Keratinocyte (primary cell): ENCODE results near the gene OR52W1.

ENCODE experiments used
- EZH2 ChIP-seq: IDR thresholded peaks from one replicate; pipeline ENCODE4 v1.6.1; 2012; ENCODE audit warnings: inconsistent platforms, mild to moderate bottlenecking, low read length, moderate library complexity
- TF ChIP-seq, protein P1 (sequence below), 3 experiments: IDR thresholded peaks in 1 of 3; conservative IDR thresholded peaks in 1 of 3; optimal IDR thresholded peaks in 1 of 3; 2 replicates in 2 of 3; 3 replicates in 1 of 3; pipeline versions ENCODE3 to v1.5.1; 2011; ENCODE audit warnings: low read length in 3 of 3, mild to moderate bottlenecking in 3 of 3, moderate library complexity in 2 of 3, control low read depth in 1 of 3, inconsistent platforms in 1 of 3; ENCODE audit not compliant: insufficient read depth in 2 of 3; ENCODE audit errors: extremely low read depth in 1 of 3

DNA sequence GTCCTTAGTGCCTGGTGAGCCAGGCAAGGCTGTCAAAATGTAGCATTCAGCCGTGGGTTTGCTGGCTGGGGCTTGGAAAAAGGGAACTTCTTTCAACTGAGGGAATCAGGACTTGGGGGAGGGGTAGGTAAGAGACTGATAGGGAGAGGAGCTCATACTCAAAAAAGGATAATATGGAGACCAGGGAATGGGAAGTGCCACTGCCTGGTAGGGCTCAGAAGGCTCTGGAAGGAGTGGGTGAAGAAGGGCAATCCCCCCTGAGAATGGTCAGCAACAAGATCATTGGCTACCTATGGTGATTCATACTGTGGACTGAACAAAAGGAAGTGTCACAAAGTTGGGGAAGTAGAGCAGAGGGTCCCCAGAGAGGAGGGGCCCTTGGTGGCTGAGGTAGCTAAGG, 41.8 kb downstream of the OR52W1 start:
- TF ChIP-seq, protein P1, sequence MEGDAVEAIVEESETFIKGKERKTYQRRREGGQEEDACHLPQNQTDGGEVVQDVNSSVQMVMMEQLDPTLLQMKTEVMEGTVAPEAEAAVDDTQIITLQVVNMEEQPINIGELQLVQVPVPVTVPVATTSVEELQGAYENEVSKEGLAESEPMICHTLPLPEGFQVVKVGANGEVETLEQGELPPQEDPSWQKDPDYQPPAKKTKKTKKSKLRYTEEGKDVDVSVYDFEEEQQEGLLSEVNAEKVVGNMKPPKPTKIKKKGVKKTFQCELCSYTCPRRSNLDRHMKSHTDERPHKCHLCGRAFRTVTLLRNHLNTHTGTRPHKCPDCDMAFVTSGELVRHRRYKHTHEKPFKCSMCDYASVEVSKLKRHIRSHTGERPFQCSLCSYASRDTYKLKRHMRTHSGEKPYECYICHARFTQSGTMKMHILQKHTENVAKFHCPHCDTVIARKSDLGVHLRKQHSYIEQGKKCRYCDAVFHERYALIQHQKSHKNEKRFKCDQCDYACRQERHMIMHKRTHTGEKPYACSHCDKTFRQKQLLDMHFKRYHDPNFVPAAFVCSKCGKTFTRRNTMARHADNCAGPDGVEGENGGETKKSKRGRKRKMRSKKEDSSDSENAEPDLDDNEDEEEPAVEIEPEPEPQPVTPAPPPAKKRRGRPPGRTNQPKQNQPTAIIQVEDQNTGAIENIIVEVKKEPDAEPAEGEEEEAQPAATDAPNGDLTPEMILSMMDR (optimal IDR thresholded peaks at IDR 0.05 in 1 of 3, IDR thresholded peaks at IDR 0.05 in 1 of 3, conservative IDR thresholded peaks at IDR 0.05 in 1 of 3; ENCODE audit: extremely low read depth in 1 of 3, insufficient read depth in 2 of 3, low read length in 3 of 3), result no peak
- TF ChIP-seq EZH2, result no peak
